B cell (primary cell): ENCODE data around the gene ERBB2. TPM values are rescaled to one million over a fixed set of nuclear protein-coding genes. Genes with fewer than 3 reads are reported as not detected.

Experiments used
- ATAC-seq: fragments of 200-7000 bp; cut with Tn5 transposase; one replicate; pipeline ENCODE4 v1.10.0; 2021; ENCODE audit warnings: low read depth, mild to moderate bottlenecking, moderate number of reproducible peaks, moderate library complexity
- CTCF ChIA-PET: fragments of 350-600 bp; sonication (Branson Sonifier 250); formaldehyde crosslinking; loops from one replicate; lab custom pipeline; 2021; ENCODE audit warnings: antibody characterized with exemption, inconsistent platforms; lab: Charles Lee
- POLR2A ChIA-PET: fragments of 350-600 bp; sonication (Branson Sonifier 250); formaldehyde crosslinking; loops from one replicate; lab custom pipeline; 2021; ENCODE audit warnings: antibody characterized with exemption; lab: Charles Lee
- DNase-seq: peaks from one replicate; pipeline ENCODE4 v3.0.0; 2013
- H2AFZ ChIP-seq: 2 replicates; pipeline ENCODE4 v1.6.1; 2012; ENCODE audit warnings: mild to moderate bottlenecking, low read depth, low read length; ENCODE audit not compliant: insufficient read depth, poor library complexity, severe bottlenecking
- H3K27ac ChIP-seq, 2 donors: 1 replicate in 1 of 2; 2 replicates in 1 of 2; pipeline ENCODE4 v1.5.1; 2012 to 2013; ENCODE audit warnings: low read length in 2 of 2, mild to moderate bottlenecking in 2 of 2, moderate library complexity in 1 of 2
- H3K27me3 ChIP-seq, 4 experiments: fragments of 200-600 bp in 1 of 4; sonication (generic) in 1 of 4; replicated peaks in 1 of 4; 1 replicate in 2 of 4; 2 replicates in 2 of 4; pipeline versions ENCODE4 v1.6.1 to v1.7.0; 2013 to 2016; ENCODE audit warnings: low read length in 3 of 4, mild to moderate bottlenecking in 2 of 4, mixed read lengths in 1 of 4, moderate library complexity in 1 of 4; ENCODE audit not compliant: insufficient read depth in 4 of 4, control insufficient read depth in 3 of 4; ENCODE audit errors: control extremely low read depth in 1 of 4
- H3K36me3 ChIP-seq, 2 experiments: replicated peaks in 1 of 2; 1 replicate in 1 of 2; 2 replicates in 1 of 2; pipeline versions ENCODE4 v1.6.1 to v1.7.1; 2013; ENCODE audit warnings: low read length in 1 of 2; ENCODE audit not compliant: insufficient read depth in 2 of 2, control insufficient read depth in 1 of 2; ENCODE audit errors: control extremely low read depth in 1 of 2, extremely low read depth in 1 of 2
- H3K4me1 ChIP-seq, 2 donors: fragments of 200-600 bp in 1 of 2; sonication (generic) in 1 of 2; 1 replicate in 1 of 2; 2 replicates in 1 of 2; pipeline versions ENCODE4 v1.5.1 to v1.6.1; 2013 to 2017; ENCODE audit warnings: low read length in 2 of 2; ENCODE audit not compliant: control insufficient read depth in 2 of 2, insufficient read depth in 2 of 2
- H3K4me2 ChIP-seq: replicated peaks from 2 replicates; pipeline ENCODE3; 2012; ENCODE audit warnings: mild to moderate bottlenecking, low read depth, low read length; ENCODE audit not compliant: poor library complexity, severe bottlenecking
- H3K4me3 ChIP-seq, 5 experiments: fragments of 200-600 bp in 1 of 5; sonication (generic) in 1 of 5; 1 replicate in 3 of 5; 2 replicates in 2 of 5; pipeline versions ENCODE4 v1.5.1 to v1.7.0; 2011 to 2016; ENCODE audit warnings: low read length in 4 of 5, mild to moderate bottlenecking in 4 of 5, low read depth in 2 of 5, control low read depth in 1 of 5, moderate library complexity in 1 of 5; ENCODE audit not compliant: insufficient read depth in 1 of 5; ENCODE audit errors: control extremely low read depth in 1 of 5, extremely low read depth in 1 of 5
- H3K79me2 ChIP-seq: fragments of 200-600 bp; sonication (generic); one replicate; pipeline ENCODE4 v1.6.0; 2016; ENCODE audit warnings: low read length; ENCODE audit not compliant: control insufficient read depth, insufficient read depth
- H3K9ac ChIP-seq: fragments of 200-600 bp; sonication (generic); 2 replicates; pipeline ENCODE4 v1.6.1; 2017; ENCODE audit warnings: mild to moderate bottlenecking, low read length, moderate library complexity
- H3K9me3 ChIP-seq, 3 donors: one replicate each; pipeline versions ENCODE4 v1.6.1 to v1.7.1; 2013; ENCODE audit warnings: low read length in 2 of 3; ENCODE audit not compliant: control insufficient read depth in 2 of 3, insufficient read depth in 1 of 3; ENCODE audit errors: control extremely low read depth in 1 of 3
- H4K20me1 ChIP-seq: 2 replicates; pipeline ENCODE4 v1.6.0; 2012; ENCODE audit warnings: mild to moderate bottlenecking, low read length; ENCODE audit not compliant: insufficient read depth, control insufficient read depth, poor library complexity, severe bottlenecking
- H3K27ac Mint-ChIP-seq: one replicate; pipeline ENCODE4 v1.8.0; 2021; ENCODE audit warnings: mixed read lengths
- H3K27me3 Mint-ChIP-seq: one replicate; pipeline ENCODE4 v1.8.0; 2021; ENCODE audit warnings: mixed read lengths
- H3K4me1 Mint-ChIP-seq: one replicate; pipeline ENCODE4 v1.8.0; 2021; ENCODE audit warnings: mixed read lengths
- H3K4me3 Mint-ChIP-seq: one replicate; pipeline ENCODE4 v1.8.0; 2021; ENCODE audit warnings: mixed read lengths
- H3K9me3 Mint-ChIP-seq: one replicate; pipeline ENCODE4 v1.8.0; 2022; ENCODE audit warnings: mixed read lengths; ENCODE audit not compliant: insufficient read depth
- CTCF ChIP-seq: fragments of 200-600 bp; IDR thresholded peaks from one replicate; pipeline ENCODE4 v1.8.0; 2022; ENCODE audit warnings: antibody characterized with exemption, mild to moderate bottlenecking
- EZH2 ChIP-seq: IDR thresholded peaks from 2 replicates; pipeline ENCODE4 v1.6.1; 2012; ENCODE audit warnings: borderline replicate concordance, low read depth, mild to moderate bottlenecking, moderate library complexity, low read length; ENCODE audit not compliant: insufficient read depth, poor library complexity, severe bottlenecking
- WGBS: methylation state at CpG from one replicate; pipeline ENCODE4 v1.1.5; 2013; ENCODE audit warnings: missing lambda C conversion rate; ENCODE audit not compliant: insufficient coverage; 5-methylcytosine and 5-hydroxymethylcytosine counted together
- intact Hi-C: fragments of 100-400 bp; cut with micrococcal nuclease; formaldehyde crosslinking; loops from one replicate; pipeline ENCODE4 v1.10.0; 2022
- polyA plus RNA-seq: library from polyadenylated mRNA; depleted of rRNA; stranded (reverse); fragments of >200 nt; gene quantifications from 2 replicates; pipeline ENCODE4 v1.2.3, GENCODE V29; 2012
- total RNA-seq, 2 donors: library from RNA; stranded (reverse); fragments of 120-200 nt in 1 of 2; gene quantifications; 1 replicate in 1 of 2; 2 replicates in 1 of 2; pipeline versions ENCODE4 v1.2.3 to v1.2.4, GENCODE V29; 2013 to 2022

The ERBB2 gene
- total and polyA plus RNA-seq, 2 donors (not counting 1 experiment from before 2014, with no cell fraction given), result 3.2 to 8.4 TPM

- Histone ChIP-seq H3K4me1 (peaks cover 18 to 20% of the 10 kb centered on the region in 2 donors), H3K9me3 (peaks cover 0 to 6% (median 0%) of the 10 kb centered on the region in 3 donors), H4K20me1 (no peaks in the 10 kb centered on the region), H3K27ac (no peak overlapping the region), H3K27me3 (no peaks in the 10 kb centered on the region), H3K36me3 (no peaks in the 10 kb centered on the region), H2AFZ (no peak overlapping the region), H3K79me2 (no peaks in the 10 kb centered on the region), H3K4me2 (no peak overlapping the region), H3K9ac (no peak overlapping the region), H3K4me3 (no peak overlapping the region)
- Mint-ChIP-seq H3K27me3 (no peaks in the 10 kb centered on the region), H3K9me3 (no peaks in the 10 kb centered on the region), H3K27ac (no peak overlapping the region), H3K4me1 (peaks cover 23% of the 10 kb centered on the region), H3K4me3 (no peak overlapping the region)
- TF ChIP-seq CTCF, result no peak
- no peak for TF ChIP-seq EZH2
- WGBS, result 92% methylated on average over 8 of the region's 9 CpGs
- DNase-seq, result no peak
- ATAC-seq, result no peak
- intact Hi-C loops, result loop anchor here (5.0 to 10.0 kb wide), 3 partner anchors 73 to 174 kb away; partner anchors contain the start of genes LRRC3C, ORMDL3 and STARD3
- CTCF ChIA-PET, result interaction anchor here (0.8 to 3.7 kb wide), 4 partner anchors 18 to 128 kb away, joined by 3 to 18 read pairs (median 4); no protein-coding TSS in a partner anchor
- POLR2A ChIA-PET, result interaction anchor here (0.6 kb wide), 1 partner anchor 69 kb away, joined by 5 read pairs; no protein-coding TSS in a partner anchor
Measured at GRCh38 chr17:39750131-39751015, 50.5 kb downstream of the ERBB2 start.
